ENCODE data around the gene SLC2A13.
"Not testable (repeated sequence)": the region's sequence is repeated elsewhere in the genome, so short reads cannot be mapped to it uniquely, and the experiment has no call there.

Gene SLC2A13

DNA sequence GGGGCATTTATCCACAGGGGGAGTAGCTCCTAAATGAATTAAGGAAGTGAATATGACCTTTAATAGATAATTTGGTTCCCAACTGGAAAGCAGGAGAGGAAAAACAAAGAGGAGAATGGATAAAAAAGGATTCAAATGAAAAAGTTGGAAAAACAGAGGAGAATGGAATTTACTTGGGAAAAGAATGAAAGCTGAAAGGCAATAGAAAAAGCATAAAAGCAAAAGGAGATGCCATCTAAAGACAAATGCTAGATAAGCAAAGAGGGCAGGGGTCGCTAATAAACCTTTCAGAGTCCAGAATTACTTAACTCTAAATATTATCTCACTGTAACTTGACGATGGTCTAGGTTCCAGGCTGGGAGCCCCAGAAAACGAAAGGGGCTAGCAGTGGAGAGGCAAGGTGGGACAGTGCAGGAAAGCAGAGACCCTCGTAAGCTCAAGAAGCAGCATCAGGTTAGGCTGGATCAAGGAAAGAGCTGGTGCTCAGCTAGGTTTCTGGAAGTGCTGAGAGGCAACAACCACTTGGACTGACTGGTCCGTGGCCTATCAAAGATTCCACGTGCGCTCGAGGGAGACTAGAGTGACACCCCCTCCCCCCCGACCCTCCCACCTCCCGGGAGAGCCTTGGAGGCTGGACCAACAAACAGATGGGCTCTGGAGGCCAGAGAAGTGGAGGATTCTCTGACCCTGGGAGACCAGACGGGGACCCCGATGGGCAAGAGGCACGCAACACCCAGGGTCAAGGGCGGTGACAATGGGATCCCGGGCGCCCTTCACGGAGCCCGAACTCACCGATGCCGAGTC, 1.2 kb downstream of the SLC2A13 start:
- no peak for DNase-seq

DNA sequence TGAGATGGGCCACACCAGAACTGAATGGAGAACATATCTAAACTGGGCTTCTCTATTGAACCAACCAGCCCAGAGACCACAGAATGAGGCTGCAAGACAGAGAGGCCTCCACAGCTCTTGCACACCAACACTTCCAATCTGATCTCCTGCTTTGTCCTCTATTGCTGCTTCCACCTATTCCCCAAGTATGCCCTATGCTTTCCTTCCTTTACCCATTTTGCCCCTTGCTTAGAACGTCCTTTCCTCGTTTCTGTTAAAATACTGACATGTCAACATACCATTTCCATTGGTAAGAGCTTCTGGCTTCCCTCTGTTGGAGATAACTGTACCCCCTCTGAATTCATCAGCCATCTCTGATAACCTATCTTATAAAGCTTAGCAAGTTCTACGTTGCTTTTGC, 2.8 kb downstream of the SLC2A13 start:
- no peak for DNase-seq

DNA sequence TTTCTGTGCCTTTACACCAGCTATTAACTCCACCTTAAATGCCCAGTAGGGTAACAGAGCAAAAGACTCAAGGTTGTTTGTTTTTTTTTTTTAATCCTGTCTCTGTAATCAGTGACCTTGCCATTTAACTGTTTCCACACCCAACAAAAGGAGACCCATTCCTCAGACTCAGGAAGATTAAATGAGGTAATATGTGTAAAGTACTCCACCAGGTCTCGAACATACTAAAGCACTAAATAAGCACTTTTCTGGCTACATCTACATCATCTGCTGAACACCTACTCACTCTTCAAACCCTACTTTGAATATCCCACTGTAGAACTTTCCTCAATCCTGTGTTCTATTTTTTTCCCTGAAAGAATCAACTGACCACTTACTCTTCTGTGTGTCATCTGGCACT, 4.1 kb downstream of the SLC2A13 start:
- DNase-seq, result no peak

DNA sequence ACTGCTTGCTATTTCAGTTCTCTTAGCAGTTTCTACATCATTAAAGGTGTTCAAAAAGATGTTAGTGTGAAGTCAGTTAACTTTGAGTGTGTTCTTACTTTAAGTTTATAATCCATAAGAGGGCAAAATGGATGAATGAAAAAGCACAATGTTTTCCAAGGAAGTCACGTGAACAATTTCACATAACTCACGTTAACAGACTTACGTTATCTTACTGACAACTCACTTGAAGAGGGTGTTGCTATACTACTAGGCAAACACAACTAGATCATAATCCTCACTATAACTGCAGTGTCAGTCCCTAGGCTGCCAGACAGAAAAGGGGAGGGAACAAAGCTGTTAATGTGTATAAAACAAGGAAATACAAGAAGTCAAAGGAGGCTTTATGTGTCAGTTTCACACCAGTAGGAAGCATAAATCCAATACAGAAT, 6.4 kb downstream of the SLC2A13 start:
- peak; percentile 80 for DNase-seq

DNA sequence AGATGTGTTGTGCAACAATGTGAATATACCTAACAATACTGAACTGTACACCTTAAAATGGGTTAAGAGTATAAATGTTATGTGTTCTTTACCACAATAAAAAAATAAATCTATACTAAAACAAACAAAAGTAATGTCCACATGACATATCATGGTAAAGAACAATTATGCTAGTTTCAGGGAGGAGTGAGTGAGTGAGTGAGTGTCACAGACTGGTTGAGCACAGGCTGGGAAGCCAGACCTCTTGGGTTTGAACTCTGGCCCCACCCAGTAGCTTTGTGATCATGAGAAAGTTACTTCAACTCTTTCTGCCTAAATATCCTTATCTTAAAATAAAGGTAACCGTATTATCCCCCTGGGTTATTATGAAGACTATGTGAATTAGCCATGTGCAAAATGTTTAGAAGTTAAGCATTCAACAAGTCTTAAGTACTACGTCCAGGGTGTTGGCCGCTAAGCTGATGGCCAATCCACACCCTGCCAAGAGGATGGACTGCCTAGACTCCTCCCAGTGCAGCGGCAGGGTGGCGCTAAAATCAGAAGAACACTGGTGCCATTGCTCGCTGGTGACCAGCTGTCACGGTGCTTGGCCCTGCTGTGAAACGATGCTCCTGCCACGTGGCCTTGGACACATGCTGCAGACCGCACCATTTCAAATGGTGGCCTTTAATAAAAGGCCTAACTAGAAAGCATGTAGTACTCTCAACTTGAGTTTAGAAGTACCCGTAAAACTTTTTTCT, 7.3 kb downstream of the SLC2A13 start:
- DNase-seq, result no peak

DNA sequence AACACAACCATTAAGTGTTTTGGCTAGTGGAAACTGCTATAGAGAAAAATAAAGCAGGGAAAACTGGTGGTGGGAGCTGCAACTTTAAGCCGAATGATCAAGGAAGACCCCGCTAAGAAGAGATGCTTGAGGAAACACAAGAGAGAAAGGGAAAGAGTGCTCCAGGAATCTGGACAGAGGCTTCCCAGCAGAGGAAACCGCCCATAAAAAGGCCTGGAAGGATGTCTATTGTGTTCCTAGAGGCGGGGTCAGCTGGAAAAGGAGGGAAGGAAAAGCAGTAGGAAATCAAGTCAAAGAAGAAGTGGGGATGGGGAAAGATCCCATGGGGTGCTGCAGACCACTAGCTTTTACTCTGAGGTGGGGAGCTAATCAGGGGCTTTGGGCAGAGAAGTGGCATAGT, 12.4 kb downstream of the SLC2A13 start:
- DNase-seq, result no peak

DNA sequence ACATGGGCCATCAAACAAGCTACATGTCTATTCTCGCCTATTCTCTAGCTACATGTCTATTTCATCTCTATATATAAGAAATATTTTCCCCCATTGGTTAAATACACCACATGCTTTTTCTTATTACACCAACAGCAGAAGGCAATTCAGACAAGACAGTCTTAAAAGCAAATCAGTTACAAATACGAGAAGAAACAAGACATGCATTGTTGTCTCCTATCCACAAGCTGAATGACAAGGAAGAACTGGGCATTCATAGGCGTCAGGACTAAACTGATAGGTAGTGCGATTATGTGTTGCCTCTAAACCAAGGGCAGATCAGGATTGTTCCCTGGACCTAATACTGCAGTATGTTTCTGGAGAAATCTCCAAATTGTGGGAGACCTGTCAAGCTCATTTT, 19.4 kb downstream of the SLC2A13 start:
- DNase-seq, result no peak

DNA sequence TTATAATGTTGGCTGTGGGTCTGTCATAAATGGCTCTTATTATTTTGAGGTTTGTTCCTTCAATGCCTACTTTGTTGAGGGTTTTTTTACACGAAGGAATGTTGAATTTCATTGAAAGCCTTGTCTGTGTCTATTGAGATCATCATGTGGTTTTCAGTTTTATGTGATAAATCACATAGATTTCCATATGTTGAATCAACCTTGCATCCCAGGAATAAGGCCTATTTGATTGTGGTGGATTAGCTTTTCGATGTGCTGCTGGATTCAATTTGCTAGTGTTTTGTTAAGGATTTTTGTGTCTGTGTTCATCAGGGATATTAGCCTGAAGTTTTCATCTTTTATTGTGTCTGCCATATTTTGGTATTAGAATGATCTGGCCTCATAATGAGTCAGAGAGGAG, 27.6 kb downstream of the SLC2A13 start:
- no peak for DNase-seq

DNA sequence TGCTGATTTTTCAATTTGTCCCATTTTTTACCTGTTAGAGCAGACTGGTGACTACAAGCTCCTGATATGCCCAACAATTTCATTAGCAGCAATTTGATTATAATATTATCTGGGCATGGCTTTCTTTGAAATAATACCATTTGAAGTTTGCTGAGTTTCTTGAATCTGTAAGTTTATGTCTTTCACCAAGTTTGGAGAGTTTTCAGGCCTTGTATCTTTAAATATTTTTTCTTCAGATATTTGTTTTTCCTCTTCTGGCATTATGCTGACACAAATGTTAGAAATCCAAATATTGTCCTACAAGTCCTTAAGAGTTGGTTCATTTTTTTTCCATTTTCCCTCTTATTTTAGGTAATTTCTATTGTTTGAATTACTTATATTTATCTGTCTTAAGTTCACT, 30.4 kb downstream of the SLC2A13 start:
- no peak for DNase-seq

DNA sequence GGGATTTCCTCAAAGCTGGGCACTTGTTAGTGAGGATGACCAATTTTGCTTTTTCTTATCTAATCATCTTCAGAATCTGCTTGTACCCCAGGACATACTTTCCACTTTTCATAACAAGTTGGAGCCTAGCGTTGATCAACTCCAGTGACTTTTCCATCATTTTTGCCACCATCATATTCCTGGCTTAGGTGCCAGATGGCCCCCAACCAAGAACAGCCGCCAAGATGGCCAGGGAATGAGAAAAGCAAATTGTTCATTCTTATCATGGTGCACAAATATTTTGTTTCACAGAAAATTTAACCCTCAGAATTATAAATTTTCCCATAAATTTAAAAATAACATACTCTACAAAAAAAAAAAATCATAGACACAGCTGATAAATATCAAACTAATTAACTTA, 37.5 kb downstream of the SLC2A13 start:
- DNase-seq, result no peak

DNA sequence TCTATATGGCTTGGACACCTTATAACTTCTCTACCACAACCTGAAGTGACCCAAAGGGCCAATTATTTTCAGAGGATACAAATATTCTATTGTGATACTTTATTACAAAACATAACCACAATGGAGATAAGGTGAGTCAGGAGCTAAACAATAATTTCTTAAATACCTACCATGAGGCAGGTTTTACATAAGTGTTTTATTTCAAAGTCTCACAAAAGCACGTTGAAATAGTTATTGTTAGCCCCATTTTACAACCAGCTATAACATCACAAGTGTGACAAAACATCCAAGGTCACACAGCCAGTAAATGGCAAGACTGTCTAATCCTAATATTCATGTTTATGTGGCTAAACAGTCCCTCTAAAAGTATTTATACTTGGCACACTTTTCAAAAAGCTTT, 40.2 kb downstream of the SLC2A13 start:
- DNase-seq, result no peak

DNA sequence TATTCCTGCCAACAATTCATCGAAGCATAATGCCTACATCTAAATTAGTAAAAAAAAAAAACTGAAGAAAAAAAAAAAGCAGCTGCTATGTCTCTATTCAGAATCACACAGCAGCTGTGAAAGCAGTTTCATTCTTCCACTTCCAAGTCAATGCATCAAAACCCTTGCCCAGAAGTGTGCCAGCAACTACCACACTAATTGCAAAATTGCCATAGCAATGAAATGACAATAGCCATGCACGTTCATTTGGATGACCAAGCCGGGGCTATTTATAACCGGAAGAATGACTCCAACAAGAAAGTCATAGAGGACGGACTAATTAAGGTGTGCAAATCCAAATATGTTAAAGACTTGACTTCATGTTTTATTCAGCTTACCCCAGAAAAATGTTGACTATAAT, 42.5 kb downstream of the SLC2A13 start:
- no peak for DNase-seq

DNA sequence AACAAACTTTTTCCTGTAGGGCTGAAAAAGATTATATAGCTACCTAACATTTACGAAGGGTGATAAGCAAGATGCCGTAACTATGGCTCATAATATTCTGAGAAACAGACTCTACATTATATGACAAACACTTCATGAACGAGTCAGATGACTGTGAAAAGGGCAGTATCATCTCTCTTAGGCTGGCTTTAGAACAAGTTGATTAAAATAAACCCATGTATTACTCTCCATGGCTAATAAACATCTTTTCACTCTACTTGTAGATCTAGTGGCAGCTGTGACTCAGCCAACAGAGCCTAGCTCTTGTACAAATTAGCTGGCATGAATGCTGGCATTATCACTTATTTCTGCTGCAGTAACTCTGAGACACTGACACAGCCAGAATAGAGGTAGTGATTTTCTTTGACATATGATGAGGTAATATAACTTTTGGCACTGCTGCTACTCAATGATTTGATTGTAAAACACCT, 47.1 kb downstream of the SLC2A13 start:
- no peak for DNase-seq

DNA sequence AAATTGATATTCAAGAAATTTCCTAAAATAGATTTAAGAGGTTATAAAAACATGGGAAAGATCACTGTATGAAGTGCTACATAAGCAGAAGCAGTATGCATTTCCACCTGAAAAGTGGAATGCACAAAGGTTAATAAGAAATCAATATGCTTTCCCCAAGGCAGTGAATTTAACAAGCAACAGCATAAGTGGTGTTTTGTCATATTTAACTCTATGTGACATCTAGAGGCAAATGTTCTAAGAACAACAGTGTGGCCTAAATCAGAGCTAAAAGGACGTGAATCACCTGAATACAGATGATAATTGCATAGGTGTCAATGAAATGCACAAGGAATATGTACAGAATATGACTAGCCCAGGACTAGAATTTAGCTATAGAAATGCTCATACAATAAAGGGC, 49.5 kb downstream of the SLC2A13 start:
- no peak for DNase-seq

DNA sequence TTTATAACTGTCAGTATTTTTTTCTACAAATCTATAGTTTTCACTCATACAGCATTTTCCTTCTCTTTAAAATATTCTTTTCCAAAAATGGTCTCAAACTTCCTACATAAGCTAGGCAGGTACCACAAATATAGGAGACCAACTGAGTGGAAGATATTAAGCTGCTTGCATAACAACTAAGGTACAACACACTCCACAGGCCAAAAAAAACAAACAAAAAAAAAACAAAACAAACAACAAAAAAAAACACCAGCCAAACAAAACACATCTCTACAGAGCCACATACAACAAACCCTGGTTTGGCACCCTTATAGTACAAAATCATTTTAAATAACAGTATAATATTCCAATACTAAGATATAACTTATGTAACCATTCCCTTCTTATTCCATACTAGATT, 50.1 kb downstream of the SLC2A13 start:
- no peak for DNase-seq

DNA sequence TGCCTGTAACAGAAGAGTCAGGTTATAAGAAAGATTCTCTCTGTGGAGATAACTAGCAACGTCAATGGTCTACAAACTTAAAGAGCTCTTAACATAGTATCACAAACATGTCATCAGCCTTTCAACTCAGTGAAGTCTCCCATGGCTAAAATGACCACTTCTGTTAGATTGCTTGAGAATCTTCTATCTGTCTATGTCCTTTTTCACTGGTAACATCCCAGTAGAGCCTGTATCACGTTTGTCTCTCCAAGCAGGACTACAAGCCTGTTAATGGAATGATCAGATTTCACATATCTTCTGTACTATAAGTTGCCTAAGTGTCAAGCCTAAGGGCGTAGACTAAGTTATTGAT, 50.7 kb downstream of the SLC2A13 start:
- DNase-seq, result no peak

DNA sequence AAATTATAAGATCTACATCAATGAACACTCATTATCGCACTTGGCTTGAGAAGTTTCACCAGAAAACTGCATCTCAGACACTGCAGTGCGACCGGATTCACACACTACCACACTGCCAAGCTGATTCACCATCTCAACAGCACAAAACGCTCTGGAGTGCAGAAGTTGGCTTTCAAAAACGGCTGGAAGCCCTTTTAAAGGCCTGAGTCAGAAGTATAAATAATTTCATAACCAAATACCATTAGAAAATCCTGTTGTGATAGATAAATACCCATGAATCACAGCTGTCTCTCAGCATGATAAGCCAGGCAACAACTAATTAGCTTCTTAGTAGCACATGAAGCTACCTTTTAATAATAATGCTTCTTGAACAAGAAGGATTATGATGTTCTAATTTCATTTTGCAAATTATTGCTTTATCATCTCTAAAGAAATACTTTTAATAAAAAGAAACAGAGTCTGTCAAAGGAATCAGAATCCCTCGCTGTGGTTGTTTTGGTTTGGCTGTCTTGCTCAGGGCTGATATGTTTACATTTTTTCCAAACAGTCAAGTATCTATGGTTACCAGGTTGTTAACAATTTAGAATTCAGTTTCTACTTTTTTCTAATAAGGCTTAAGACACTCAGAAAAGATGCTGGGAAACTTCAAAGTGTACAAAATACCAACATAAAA, 51.2 kb downstream of the SLC2A13 start:
- DNase-seq, result peak; percentile 35

DNA sequence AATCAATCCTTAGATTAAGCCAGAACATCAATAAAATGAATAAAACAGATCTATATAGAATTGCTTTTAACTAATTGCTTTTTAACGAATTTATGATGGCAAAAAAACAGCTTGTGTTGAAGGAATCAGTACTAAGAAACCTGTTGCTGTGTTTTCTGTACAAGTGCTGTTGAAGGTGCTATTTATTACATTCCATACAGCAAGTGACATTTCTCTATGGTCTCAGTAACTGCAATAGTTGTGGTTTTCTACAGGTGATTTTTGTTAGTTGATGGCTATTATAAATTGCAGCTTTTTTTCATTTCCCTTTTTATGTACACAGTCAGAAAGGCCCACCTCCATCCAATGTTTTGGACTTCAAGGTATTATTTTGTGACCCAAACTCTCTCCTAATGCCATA, 56.6 kb downstream of the SLC2A13 start:
- no peak for DNase-seq

DNA sequence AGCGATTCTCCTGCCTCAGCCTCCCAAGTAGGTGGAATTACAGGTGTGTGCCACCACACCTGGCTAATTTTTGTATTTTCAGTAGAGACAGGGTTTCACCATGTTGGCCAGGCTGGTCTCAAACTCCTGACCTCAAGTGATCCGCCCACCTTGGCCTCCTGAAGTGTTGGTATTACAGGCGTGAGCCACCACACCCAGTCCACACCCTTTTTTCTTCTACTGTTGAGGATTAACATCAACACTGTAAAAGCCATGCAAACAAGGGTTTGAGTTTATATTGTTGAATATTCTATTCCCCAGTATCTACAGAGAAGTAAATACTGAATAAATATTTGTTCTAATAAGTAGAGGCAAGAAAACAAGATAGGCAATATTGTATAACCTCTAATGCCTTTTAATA, 58.9 kb downstream of the SLC2A13 start:
- DNase-seq, result not testable (repeated sequence)

DNA sequence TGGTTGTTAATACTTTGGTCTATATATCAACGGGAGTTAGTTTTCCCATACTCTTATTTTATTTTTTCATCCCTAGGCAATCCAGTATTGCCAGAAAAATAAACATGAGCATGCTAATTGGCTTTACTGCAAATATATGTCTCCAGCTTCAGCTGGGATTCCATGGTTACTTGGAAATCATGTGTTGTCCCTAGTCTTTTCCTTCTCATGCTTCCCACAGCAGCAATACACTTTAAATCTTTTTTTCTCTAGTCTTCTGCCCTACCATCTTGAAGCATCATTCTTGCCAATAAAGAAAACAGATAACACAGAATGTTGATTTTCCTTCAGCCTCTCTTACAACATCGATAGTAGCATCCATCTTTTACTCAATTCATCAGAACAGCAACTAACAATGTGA, 60.2 kb downstream of the SLC2A13 start:
- no peak for DNase-seq

DNA sequence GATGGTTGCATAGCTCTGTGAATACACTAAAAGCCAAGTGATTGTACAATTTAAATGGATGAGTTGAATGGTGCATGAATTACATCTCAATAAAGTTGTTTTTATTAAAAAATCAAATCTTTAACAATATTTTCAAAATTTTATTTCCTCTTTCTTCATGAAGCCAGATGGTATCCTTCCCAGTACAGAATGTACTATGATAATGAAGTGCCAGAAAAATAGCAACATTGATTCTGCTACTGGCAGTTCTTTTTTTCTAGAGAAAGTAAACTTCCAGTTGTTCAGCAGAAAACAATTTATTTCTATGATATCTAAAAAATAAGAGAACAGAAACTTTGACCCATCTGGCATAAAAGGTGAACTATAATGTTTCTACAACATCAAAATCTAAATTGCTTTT, 61.5 kb downstream of the SLC2A13 start:
- no peak for DNase-seq

DNA sequence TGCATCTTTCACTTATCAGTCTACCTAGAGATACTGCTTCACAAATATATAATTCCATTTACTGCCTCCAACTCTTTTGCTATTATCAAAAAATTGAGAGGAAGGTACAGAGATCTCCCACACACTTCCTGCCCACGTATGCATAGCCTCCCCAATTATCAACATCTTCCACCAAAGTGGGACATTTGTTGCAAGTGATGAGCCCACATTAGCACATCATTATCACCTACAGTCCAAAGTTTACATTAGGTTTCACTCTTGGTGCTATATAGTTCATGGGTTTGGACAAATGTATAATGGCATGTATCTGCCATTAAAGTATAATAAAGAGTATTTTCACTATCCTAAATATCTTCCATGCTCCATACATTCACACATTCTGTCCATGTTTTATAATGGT, 66.3 kb downstream of the SLC2A13 start:
- no peak for DNase-seq

DNA sequence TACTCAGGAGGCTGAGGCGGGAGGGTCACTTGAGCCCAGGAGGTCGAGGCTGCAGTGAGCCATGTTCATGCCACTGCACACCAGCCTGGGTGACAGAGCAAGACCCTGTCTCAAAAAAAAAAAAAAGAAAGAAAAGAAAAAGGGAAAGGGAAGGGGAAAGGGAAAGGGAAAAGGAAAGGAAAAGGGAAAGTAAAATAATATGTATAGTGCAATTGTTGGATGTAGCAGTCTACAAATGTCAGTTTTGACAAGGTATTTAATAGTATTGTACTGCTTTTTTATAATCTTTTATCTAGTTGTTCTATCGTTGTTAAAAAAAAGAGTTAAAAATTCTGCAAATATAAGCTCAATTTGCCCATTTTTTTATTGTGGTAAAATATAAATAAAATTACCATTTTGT, 67.3 kb downstream of the SLC2A13 start:
- no peak for DNase-seq

DNA sequence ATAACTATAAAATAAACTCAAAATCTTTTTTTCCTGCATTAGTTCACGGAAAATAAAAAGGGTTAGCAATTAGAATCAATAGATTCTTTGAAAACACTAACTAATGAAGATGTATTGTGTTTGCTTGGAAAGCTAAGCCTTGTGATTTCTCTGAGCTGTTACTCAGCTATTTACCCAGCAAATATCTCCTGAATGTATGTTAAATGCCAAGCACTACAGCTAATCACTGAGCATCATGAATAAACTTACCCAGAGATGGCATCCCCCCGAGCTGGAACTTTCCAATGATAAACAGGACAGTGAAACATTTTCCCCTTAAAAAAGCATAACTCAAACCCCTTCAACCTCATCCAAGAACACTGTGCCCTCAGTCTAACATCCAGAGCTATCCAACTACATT, 71.2 kb downstream of the SLC2A13 start:
- no peak for DNase-seq
